GM23338 (cell line): ENCODE data around the gene SLC8A1. TPM values are rescaled to one million over a fixed set of nuclear protein-coding genes. Genes with fewer than 3 reads are reported as not detected.
A peak's percentile ranks its signal among the peaks of the same experiment; 100 is the strongest.

Experiments used
- ATAC-seq: fragments of 200-7000 bp; cut with Tn5 transposase; 3 replicates; pipeline ENCODE4 v1.9.1; 2020
- DNase-seq: peaks from one replicate; pipeline ENCODE4 v3.0.0-alpha.2; 2015; ENCODE audit warnings: low spot score
- H2AFZ ChIP-seq: fragments of 200-600 bp; sonication (generic); 2 replicates; pipeline ENCODE4 v1.8.0; 2016; ENCODE audit warnings: antibody characterized with exemption, mild to moderate bottlenecking, moderate library complexity
- H3F3A ChIP-seq: fragments of 200-600 bp; sonication (generic); replicated peaks from 2 replicates; pipeline ENCODE4 v1.8.0; 2017; ENCODE audit warnings: antibody characterized with exemption, mixed run types, low read depth
- H3K27ac ChIP-seq: fragments of 200-600 bp; sonication (generic); 2 replicates; pipeline ENCODE4 v1.6.1; 2016; ENCODE audit warnings: low read depth
- H3K27me3 ChIP-seq: fragments of 200-600 bp; sonication (generic); 2 replicates; pipeline ENCODE4 v1.8.0; 2016; ENCODE audit warnings: mild to moderate bottlenecking, mixed run types, moderate library complexity; ENCODE audit not compliant: insufficient read depth
- H3K36me3 ChIP-seq: fragments of 200-600 bp; sonication (generic); 2 replicates; pipeline ENCODE4 v1.8.0; 2016; ENCODE audit warnings: mild to moderate bottlenecking; ENCODE audit not compliant: insufficient read depth
- H3K4me1 ChIP-seq: fragments of 200-600 bp; sonication (generic); 2 replicates; pipeline ENCODE4 v1.8.0; 2016; ENCODE audit warnings: mild to moderate bottlenecking, moderate library complexity; ENCODE audit not compliant: insufficient read depth
- H3K4me2 ChIP-seq: fragments of 200-600 bp; sonication (generic); 2 replicates; pipeline ENCODE4 v1.7.1; 2017; ENCODE audit warnings: mixed run types
- H3K4me3 ChIP-seq: fragments of 200-600 bp; sonication (generic); 2 replicates; pipeline ENCODE4 v1.6.1; 2016; ENCODE audit warnings: mixed run types
- H3K79me2 ChIP-seq: fragments of 200-600 bp; sonication (generic); replicated peaks from 2 replicates; pipeline ENCODE4 v1.8.0; 2017; ENCODE audit warnings: mild to moderate bottlenecking; ENCODE audit not compliant: insufficient read depth
- H3K9me2 ChIP-seq: fragments of 200-600 bp; sonication (generic); 2 replicates; pipeline ENCODE4 v1.8.0; 2017; ENCODE audit not compliant: insufficient read depth
- H4K20me1 ChIP-seq: fragments of 200-600 bp; sonication (generic); replicated peaks from 2 replicates; pipeline ENCODE4 v1.8.0; 2017; ENCODE audit warnings: mild to moderate bottlenecking; ENCODE audit not compliant: insufficient read depth
- H3K27ac Mint-ChIP-seq: 2 replicates; pipeline ENCODE4 v1.8.0; 2020; ENCODE audit warnings: inconsistent platforms, mild to moderate bottlenecking, moderate library complexity, mixed read lengths
- H3K27me3 Mint-ChIP-seq: 3 replicates; pipeline ENCODE4 v1.8.0; 2022; ENCODE audit warnings: low read depth, mild to moderate bottlenecking, moderate library complexity, mixed read lengths, inconsistent platforms; ENCODE audit not compliant: insufficient read depth, poor library complexity
- H3K36me3 Mint-ChIP-seq: 3 replicates; pipeline ENCODE4 v1.8.0; 2021; ENCODE audit warnings: low read depth, mild to moderate bottlenecking, inconsistent platforms, moderate library complexity, mixed read lengths
- H3K4me1 Mint-ChIP-seq: 3 replicates; pipeline ENCODE4 v1.8.0; 2020; ENCODE audit warnings: mild to moderate bottlenecking, inconsistent platforms, mixed read lengths
- H3K4me3 Mint-ChIP-seq: 3 replicates; pipeline ENCODE4 v1.8.0; 2021; ENCODE audit warnings: moderate library complexity, mild to moderate bottlenecking, inconsistent platforms, mixed read lengths
- H3K9me3 Mint-ChIP-seq: 3 replicates; pipeline ENCODE4 v1.8.0; 2020; ENCODE audit warnings: moderate library complexity, mild to moderate bottlenecking, inconsistent platforms, mixed read lengths
- NANOG ChIP-seq: IDR thresholded peaks from 2 replicates; pipeline ENCODE4 v1.6.1; 2016; ENCODE audit warnings: antibody characterized with exemption, borderline replicate concordance
- REST ChIP-seq: IDR thresholded peaks from one replicate; pipeline ENCODE4 v1.6.1; 2018; ENCODE audit warnings: antibody characterized with exemption; ENCODE audit not compliant: unreplicated experiment
- polyA plus RNA-seq: library from polyadenylated mRNA; unstranded; fragments of >200 nt; fragmentation: Nextera tagmentation; extraction: Ambion mirVana; gene quantifications from 2 replicates; pipeline ENCODE4 v1.2.1, GENCODE V29; 2016
- total RNA-seq: library from RNA; depleted of rRNA; stranded (reverse); fragments of >200 nt; shearing (Covaris generic); gene quantifications from 2 replicates; pipeline ENCODE4 v1.2.3, GENCODE V29; 2014
- TF ChIP-seq, protein P1 (sequence below): fragments of 250-450 bp; sonication (Bioruptor Pico); IDR thresholded peaks from 2 replicates; pipeline ENCODE4 v1.5.0; 2020; ENCODE audit warnings: mild to moderate bottlenecking, moderate library complexity

Gene SLC8A1
- total and polyA plus RNA-seq, 2 experiments from 2014 or later = 2.5 to 3.3 TPM

GRCh38 chr2:40210968-40211353, 240.9 kb downstream of the SLC8A1 start (continued):
- TF ChIP-seq REST = no peak

GRCh38 chr2:40210344-40210967, 241.4 kb downstream of the SLC8A1 start:
- no peaks in the 10 kb centered on the region for H3K27me3 Mint-ChIP-seq
- Histone ChIP-seq H3K4me3 (peak overlapping the region; percentile 21), H4K20me1 (no peaks in the 10 kb centered on the region), H3K4me2 (peak overlapping the region; percentile 71), H3K4me1 (peaks cover 28% of the 10 kb centered on the region), H3K9me2 (peaks cover 15% of the 10 kb centered on the region), H3K27me3 (no peaks in the 10 kb centered on the region), H3K79me2 (no peaks in the 10 kb centered on the region), H2AFZ (no peak overlapping the region), H3K36me3 (no peaks in the 10 kb centered on the region), H3F3A (no peaks in the 10 kb centered on the region), H3K27ac (peak overlapping the region; percentile 81)
- DNase-seq (no peak), ATAC-seq (no peak)
- H3K27ac Mint-ChIP-seq = peak overlapping the region; percentile 51
- H3K36me3 Mint-ChIP-seq = peaks cover 3% of the 10 kb centered on the region; the same call in 1 of the 3 replicates
- no peak overlapping the region for H3K4me3 Mint-ChIP-seq
- peaks cover 30% of the 10 kb centered on the region for H3K4me1 Mint-ChIP-seq
- H3K9me3 Mint-ChIP-seq = peaks cover 2% of the 10 kb centered on the region; the same call in 1 of the 3 replicates
- TF ChIP-seq, protein P1, sequence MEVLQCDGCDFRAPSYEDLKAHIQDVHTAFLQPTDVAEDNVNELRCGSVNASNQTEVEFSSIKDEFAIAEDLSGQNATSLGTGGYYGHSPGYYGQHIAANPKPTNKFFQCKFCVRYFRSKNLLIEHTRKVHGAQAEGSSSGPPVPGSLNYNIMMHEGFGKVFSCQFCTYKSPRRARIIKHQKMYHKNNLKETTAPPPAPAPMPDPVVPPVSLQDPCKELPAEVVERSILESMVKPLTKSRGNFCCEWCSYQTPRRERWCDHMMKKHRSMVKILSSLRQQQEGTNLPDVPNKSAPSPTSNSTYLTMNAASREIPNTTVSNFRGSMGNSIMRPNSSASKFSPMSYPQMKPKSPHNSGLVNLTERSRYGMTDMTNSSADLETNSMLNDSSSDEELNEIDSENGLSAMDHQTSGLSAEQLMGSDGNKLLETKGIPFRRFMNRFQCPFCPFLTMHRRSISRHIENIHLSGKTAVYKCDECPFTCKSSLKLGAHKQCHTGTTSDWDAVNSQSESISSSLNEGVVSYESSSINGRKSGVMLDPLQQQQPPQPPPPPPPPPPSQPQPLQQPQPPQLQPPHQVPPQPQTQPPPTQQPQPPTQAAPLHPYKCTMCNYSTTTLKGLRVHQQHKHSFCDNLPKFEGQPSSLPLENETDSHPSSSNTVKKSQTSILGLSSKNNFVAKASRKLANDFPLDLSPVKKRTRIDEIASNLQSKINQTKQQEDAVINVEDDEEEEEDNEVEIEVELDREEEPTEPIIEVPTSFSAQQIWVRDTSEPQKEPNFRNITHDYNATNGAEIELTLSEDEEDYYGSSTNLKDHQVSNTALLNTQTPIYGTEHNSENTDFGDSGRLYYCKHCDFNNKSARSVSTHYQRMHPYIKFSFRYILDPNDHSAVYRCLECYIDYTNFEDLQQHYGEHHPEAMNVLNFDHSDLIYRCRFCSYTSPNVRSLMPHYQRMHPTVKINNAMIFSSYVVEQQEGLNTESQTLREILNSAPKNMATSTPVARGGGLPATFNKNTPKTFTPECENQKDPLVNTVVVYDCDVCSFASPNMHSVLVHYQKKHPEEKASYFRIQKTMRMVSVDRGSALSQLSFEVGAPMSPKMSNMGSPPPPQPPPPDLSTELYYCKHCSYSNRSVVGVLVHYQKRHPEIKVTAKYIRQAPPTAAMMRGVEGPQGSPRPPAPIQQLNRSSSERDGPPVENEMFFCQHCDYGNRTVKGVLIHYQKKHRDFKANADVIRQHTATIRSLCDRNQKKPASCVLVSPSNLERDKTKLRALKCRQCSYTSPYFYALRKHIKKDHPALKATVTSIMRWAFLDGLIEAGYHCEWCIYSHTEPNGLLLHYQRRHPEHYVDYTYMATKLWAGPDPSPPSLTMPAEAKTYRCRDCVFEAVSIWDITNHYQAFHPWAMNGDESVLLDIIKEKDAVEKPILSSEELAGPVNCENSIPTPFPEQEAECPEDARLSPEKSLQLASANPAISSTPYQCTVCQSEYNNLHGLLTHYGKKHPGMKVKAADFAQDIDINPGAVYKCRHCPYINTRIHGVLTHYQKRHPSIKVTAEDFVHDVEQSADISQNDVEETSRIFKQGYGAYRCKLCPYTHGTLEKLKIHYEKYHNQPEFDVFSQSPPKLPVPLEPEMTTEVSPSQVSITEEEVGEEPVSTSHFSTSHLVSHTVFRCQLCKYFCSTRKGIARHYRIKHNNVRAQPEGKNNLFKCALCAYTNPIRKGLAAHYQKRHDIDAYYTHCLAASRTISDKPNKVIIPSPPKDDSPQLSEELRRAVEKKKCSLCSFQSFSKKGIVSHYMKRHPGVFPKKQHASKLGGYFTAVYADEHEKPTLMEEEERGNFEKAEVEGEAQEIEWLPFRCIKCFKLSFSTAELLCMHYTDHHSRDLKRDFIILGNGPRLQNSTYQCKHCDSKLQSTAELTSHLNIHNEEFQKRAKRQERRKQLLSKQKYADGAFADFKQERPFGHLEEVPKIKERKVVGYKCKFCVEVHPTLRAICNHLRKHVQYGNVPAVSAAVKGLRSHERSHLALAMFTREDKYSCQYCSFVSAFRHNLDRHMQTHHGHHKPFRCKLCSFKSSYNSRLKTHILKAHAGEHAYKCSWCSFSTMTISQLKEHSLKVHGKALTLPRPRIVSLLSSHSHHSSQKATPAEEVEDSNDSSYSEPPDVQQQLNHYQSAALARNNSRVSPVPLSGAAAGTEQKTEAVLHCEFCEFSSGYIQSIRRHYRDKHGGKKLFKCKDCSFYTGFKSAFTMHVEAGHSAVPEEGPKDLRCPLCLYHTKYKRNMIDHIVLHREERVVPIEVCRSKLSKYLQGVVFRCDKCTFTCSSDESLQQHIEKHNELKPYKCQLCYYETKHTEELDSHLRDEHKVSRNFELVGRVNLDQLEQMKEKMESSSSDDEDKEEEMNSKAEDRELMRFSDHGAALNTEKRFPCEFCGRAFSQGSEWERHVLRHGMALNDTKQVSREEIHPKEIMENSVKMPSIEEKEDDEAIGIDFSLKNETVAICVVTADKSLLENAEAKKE (CRISPR knock-in tag) = no peak; the same call in 1 of the 2 replicates
- peak; percentile 76; the same call in 1 of the 2 replicates for TF ChIP-seq NANOG
